Sciatic nerve (tissue), 2 donors: ENCODE data around the gene ACOXL. TPM values are rescaled to one million over a fixed set of nuclear protein-coding genes. Genes with fewer than 3 reads are reported as not detected.

ENCODE experiments used
- ATAC-seq: fragments of 200-7000 bp; cut with Tn5 transposase; one replicate; pipeline ENCODE4 v1.9.1; 2020; ENCODE audit warnings: mild to moderate bottlenecking, moderate library complexity
- DNase-seq: peaks from one replicate; pipeline ENCODE4 v3.0.0-alpha.2; 2020; ENCODE audit warnings: low spot score
- intact Hi-C: fragments of 100-400 bp; cut with DNase I; formaldehyde crosslinking; loops from one replicate; pipeline ENCODE4 v1.14.2; 2022
- total RNA-seq: library from RNA; stranded (reverse); fragmentation: NEBNext Ultra II Directional; extraction: Animal tissue kit (Norgen Biotek cat#: 25700); gene quantifications from one replicate; pipeline ENCODE4 v1.2.1, GENCODE V29; 2021
- donor health status: DM: no; HTN: no; CAD: no.
- donor health status: DM: no; HTN: no; CAD: no.

ACOXL gene
- total RNA-seq, 1 donor from 2014 or later: not detected

GRCh38 chr2:110969696-110970095, 237.3 kb downstream of the ACOXL start:
- DNase-seq: no peak
- ATAC-seq: no peak
- intact Hi-C loops: no loop called here

GRCh38 chr2:110970201-110970600, 237.8 kb downstream of the ACOXL start:
- intact Hi-C loops: no loop called here
- DNase-seq: no peak
- ATAC-seq: no peak

GRCh38 chr2:110971811-110972210, 239.4 kb downstream of the ACOXL start:
- no peak for ATAC-seq
- no peak for DNase-seq
- intact Hi-C loops: no loop called here

GRCh38 chr2:110973262-110973661, 240.9 kb downstream of the ACOXL start:
- no peak for ATAC-seq
- DNase-seq: no peak
- intact Hi-C loops: no loop called here

GRCh38 chr2:110977403-110977802, 245.0 kb downstream of the ACOXL start:
- DNase-seq (no peak), ATAC-seq (no peak)
- intact Hi-C loops: no loop called here

- DNase-seq: no peak
- no peak for ATAC-seq
- intact Hi-C loops: no loop called here
These were observed 245.8 kb downstream of the ACOXL start for GRCh38 chr2:110978148-110978547.

- ATAC-seq (no peak), DNase-seq (no peak)
- intact Hi-C loops: no loop called here
These were observed 246.5 kb downstream of the ACOXL start for GRCh38 chr2:110978756-110979470.

GRCh38 chr2:110979471-110980338, 247.3 kb downstream of the ACOXL start:
- intact Hi-C loops: no loop called here
- ATAC-seq: no peak
- no peak for DNase-seq

GRCh38 chr2:110980339-110981062, 248.1 kb downstream of the ACOXL start:
- no peak for ATAC-seq
- intact Hi-C loops: no loop called here
- DNase-seq: no peak

- intact Hi-C loops: no loop called here
- ATAC-seq: no peak
These were observed 250.8 kb downstream of the ACOXL start for GRCh38 chr2:110983133-110983532.

GRCh38 chr2:110984694-110985490, 252.5 kb downstream of the ACOXL start:
- ATAC-seq (no peak), DNase-seq (no peak)
- intact Hi-C loops: no loop called here

More at GRCh38 chr2:110983133-110983532, 250.8 kb downstream of the ACOXL start:
- DNase-seq: no peak

GRCh38 chr2:110990440-110990839, 258.1 kb downstream of the ACOXL start:
- intact Hi-C loops: no loop called here
- DNase-seq: no peak
- ATAC-seq: no peak

- DNase-seq: no peak
- no peak for ATAC-seq
- intact Hi-C loops: no loop called here
These were observed 259.5 kb downstream of the ACOXL start for GRCh38 chr2:110991911-110992310.

GRCh38 chr2:110992886-110993285, 260.5 kb downstream of the ACOXL start:
- DNase-seq: no peak
- no peak for ATAC-seq
- intact Hi-C loops: no loop called here

GRCh38 chr2:110993557-110994231, 261.3 kb downstream of the ACOXL start:
- no peak for ATAC-seq
- intact Hi-C loops: no loop called here
- no peak for DNase-seq

GRCh38 chr2:110994250-110994961, 262.0 kb downstream of the ACOXL start:
- DNase-seq: no peak
- ATAC-seq: no peak
- intact Hi-C loops: no loop called here

- ATAC-seq (no peak), DNase-seq (no peak)
- intact Hi-C loops: no loop called here
These were observed 263.5 kb downstream of the ACOXL start for GRCh38 chr2:110995911-110996310.
